ENCODE measurements around the gene TRIM10.

TRIM10 gene

GRCh38 chr6:30160785-30161531 lies at the start of gene TRIM10:
Gene TRIM10, minus strand, starts transcription at chr6:30161211. Its CDS starts 353 bp downstream, at chr6:30160858.
- DNase-seq: no peak

GRCh38 chr6:30207619-30208295 lies 46.7 kb upstream of the TRIM10 start:
- DNase-seq: no peak

GRCh38 chr6:30206799-30207618 lies 46.0 kb upstream of the TRIM10 start:
- DNase-seq: no peak

- no peak for DNase-seq
These were observed 45.1 kb upstream of the TRIM10 start for GRCh38 chr6:30206152-30206551.

GRCh38 chr6:30204116-30204515 lies 43.1 kb upstream of the TRIM10 start:
- no peak for DNase-seq

GRCh38 chr6:30202366-30202765 lies 41.4 kb upstream of the TRIM10 start:
- no peak for DNase-seq

GRCh38 chr6:30200551-30201281 lies 39.7 kb upstream of the TRIM10 start:
- no peak for DNase-seq

- no peak for DNase-seq
These were observed 37.4 kb upstream of the TRIM10 start for GRCh38 chr6:30198166-30199084.

GRCh38 chr6:30196376-30196775 lies 35.4 kb upstream of the TRIM10 start:
- DNase-seq: no peak

- DNase-seq: no peak
These were observed 34.9 kb upstream of the TRIM10 start for GRCh38 chr6:30195951-30196350.

- no peak for DNase-seq
These were observed 34.0 kb upstream of the TRIM10 start for GRCh38 chr6:30194797-30195690.

- no peak for DNase-seq
These were observed 31.1 kb upstream of the TRIM10 start for GRCh38 chr6:30192076-30192475.

GRCh38 chr6:30188541-30188940 lies 27.5 kb upstream of the TRIM10 start:
- DNase-seq: no peak

- DNase-seq: no peak
These were observed 25.0 kb upstream of the TRIM10 start for GRCh38 chr6:30185846-30186484.

GRCh38 chr6:30184417-30185031 lies 23.5 kb upstream of the TRIM10 start:
- no peak for DNase-seq

- DNase-seq: no peak
These were observed 19.1 kb upstream of the TRIM10 start for GRCh38 chr6:30180145-30180544.

GRCh38 chr6:30178837-30179236 lies 17.8 kb upstream of the TRIM10 start:
- no peak for DNase-seq

- DNase-seq: no peak
These were observed 14.8 kb upstream of the TRIM10 start for GRCh38 chr6:30175765-30176164.

- DNase-seq: no peak
These were observed 11.7 kb upstream of the TRIM10 start for GRCh38 chr6:30172681-30173080.
